Measurements from ENCODE around the gene ATP13A3.

GRCh38 chr3:194470615-194471014 is 16.2 kb downstream of the ATP13A3 start:
- TF ChIP-seq, protein P1, sequence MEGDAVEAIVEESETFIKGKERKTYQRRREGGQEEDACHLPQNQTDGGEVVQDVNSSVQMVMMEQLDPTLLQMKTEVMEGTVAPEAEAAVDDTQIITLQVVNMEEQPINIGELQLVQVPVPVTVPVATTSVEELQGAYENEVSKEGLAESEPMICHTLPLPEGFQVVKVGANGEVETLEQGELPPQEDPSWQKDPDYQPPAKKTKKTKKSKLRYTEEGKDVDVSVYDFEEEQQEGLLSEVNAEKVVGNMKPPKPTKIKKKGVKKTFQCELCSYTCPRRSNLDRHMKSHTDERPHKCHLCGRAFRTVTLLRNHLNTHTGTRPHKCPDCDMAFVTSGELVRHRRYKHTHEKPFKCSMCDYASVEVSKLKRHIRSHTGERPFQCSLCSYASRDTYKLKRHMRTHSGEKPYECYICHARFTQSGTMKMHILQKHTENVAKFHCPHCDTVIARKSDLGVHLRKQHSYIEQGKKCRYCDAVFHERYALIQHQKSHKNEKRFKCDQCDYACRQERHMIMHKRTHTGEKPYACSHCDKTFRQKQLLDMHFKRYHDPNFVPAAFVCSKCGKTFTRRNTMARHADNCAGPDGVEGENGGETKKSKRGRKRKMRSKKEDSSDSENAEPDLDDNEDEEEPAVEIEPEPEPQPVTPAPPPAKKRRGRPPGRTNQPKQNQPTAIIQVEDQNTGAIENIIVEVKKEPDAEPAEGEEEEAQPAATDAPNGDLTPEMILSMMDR (IDR thresholded peaks at IDR 0.05): no peak
- no peak for TF ChIP-seq POLR2A (IDR thresholded peaks at IDR 0.05)

Measured in vagina (tissue), 2 donors.